ENCODE data around the gene PLXDC2.

GRCh38 chr10:19936289-19936688, 120.1 kb downstream of the PLXDC2 start:
- TF ChIP-seq CTCF (conservative IDR thresholded peaks at IDR 0.05 in 1 of 2, IDR thresholded peaks at IDR 0.05 in 1 of 2; ENCODE audit: extremely low read depth in 1 of 2, insufficient read depth in 1 of 2, low read depth in 1 of 2, low read length in 2 of 2) (no peak), EZH2 (IDR thresholded peaks at IDR 0.05; ENCODE audit: borderline replicate concordance, low read length) (no peak)

Data from mammary epithelial cell (primary cell).